ENCODE data around the gene MBD5.

- TF ChIP-seq CTCF (IDR thresholded peaks at IDR 0.05; ENCODE audit: low read depth, low read length) (no peak), EZH2phosphoT487 (IDR thresholded peaks at IDR 0.05; ENCODE audit: low read depth) (no peak)
Measured at GRCh38 chr2:148103946-148104345, 83.1 kb downstream of the MBD5 start.

Data from OCI-LY3 (cell line).